ENCODE results near the gene SPTBN5. TPM values are rescaled to one million over a fixed set of nuclear protein-coding genes. Genes with fewer than 3 reads are reported as not detected.

The SPTBN5 gene
- total RNA-seq, 1 experiment from 2014 or later, result 3.2 TPM

- TF ChIP-seq EZH2 (IDR thresholded peaks at IDR 0.05; ENCODE audit: borderline replicate concordance, low read depth, low read length, poor library complexity, severe bottlenecking), result no peak
- TF ChIP-seq CTCF (conservative IDR thresholded peaks at IDR 0.05; ENCODE audit: low read depth, low read length), result no peak
- DNase-seq (ENCODE audit: low spot score), result no peak
These were observed 13.5 kb downstream of the SPTBN5 start for GRCh38 chr15:41880156-41880877.

GRCh38 chr15:41879321-41879845, 14.5 kb downstream of the SPTBN5 start:
- ChIA-PET CTCF (no interaction called here), POLR2A (ENCODE audit: low non-redundant PET) (no interaction called here)
- H3K27me3 ChIP-seq (replicated peaks; ENCODE audit: insufficient read depth, low read depth, low read length, poor library complexity), result no peaks in the 10 kb centered on the region
- BruUV-seq (replicated peaks), result no TSS peak
- no peaks in the 10 kb centered on the region for H3K4me1 ChIP-seq (ENCODE audit: insufficient read depth, low read length, poor library complexity, severe bottlenecking)
- TF ChIP-seq CTCF (conservative IDR thresholded peaks at IDR 0.05; ENCODE audit: low read depth, low read length), result no peak
- no peak for DNase-seq (ENCODE audit: low spot score)
- H3K9me3 ChIP-seq (ENCODE audit: low read depth, low read length, poor library complexity, severe bottlenecking), result no peaks in the 10 kb centered on the region
- H3K36me3 ChIP-seq (ENCODE audit: insufficient read depth, low read length, poor library complexity, severe bottlenecking), result no peaks in the 10 kb centered on the region
- no peak overlapping the region for H3K27ac ChIP-seq (ENCODE audit: low read depth, low read length, poor library complexity, severe bottlenecking)
- H3K4me3 ChIP-seq (ENCODE audit: low read depth, low read length, poor library complexity, severe bottlenecking), result no peak overlapping the region
- intact Hi-C loops (cut with micrococcal nuclease; ENCODE audit: unreplicated experiment), result no loop called here

More at GRCh38 chr15:41880156-41880877, 13.5 kb downstream of the SPTBN5 start:
- no peaks in the 10 kb centered on the region for H3K27me3 ChIP-seq (replicated peaks; ENCODE audit: insufficient read depth, low read depth, low read length, poor library complexity)
- H3K4me1 ChIP-seq (ENCODE audit: insufficient read depth, low read length, poor library complexity, severe bottlenecking), result no peaks in the 10 kb centered on the region
- POLR2A ChIA-PET (ENCODE audit: low non-redundant PET), result no interaction called here
- no peak overlapping the region for H3K4me3 ChIP-seq (ENCODE audit: low read depth, low read length, poor library complexity, severe bottlenecking)
- intact Hi-C loops (cut with micrococcal nuclease; ENCODE audit: unreplicated experiment), result no loop called here
- H3K27ac ChIP-seq (ENCODE audit: low read depth, low read length, poor library complexity, severe bottlenecking), result no peak overlapping the region
- CTCF ChIA-PET, result no interaction called here
- BruUV-seq (replicated peaks), result no TSS peak
- no peaks in the 10 kb centered on the region for H3K36me3 ChIP-seq (ENCODE audit: insufficient read depth, low read length, poor library complexity, severe bottlenecking)
- H3K9me3 ChIP-seq (ENCODE audit: low read depth, low read length, poor library complexity, severe bottlenecking), result no peaks in the 10 kb centered on the region

- no peak overlapping the region for H3K27ac ChIP-seq (ENCODE audit: low read depth, low read length, poor library complexity, severe bottlenecking)
- H3K4me1 ChIP-seq (ENCODE audit: insufficient read depth, low read length, poor library complexity, severe bottlenecking), result no peaks in the 10 kb centered on the region
- no peaks in the 10 kb centered on the region for H3K9me3 ChIP-seq (ENCODE audit: low read depth, low read length, poor library complexity, severe bottlenecking)
- H3K36me3 ChIP-seq (ENCODE audit: insufficient read depth, low read length, poor library complexity, severe bottlenecking), result no peaks in the 10 kb centered on the region
- no peak for DNase-seq (ENCODE audit: low spot score)
- BruUV-seq (replicated peaks), result no TSS peak
- POLR2A ChIA-PET (ENCODE audit: low non-redundant PET), result no interaction called here
- CTCF ChIA-PET, result no interaction called here
- no peak for TF ChIP-seq EZH2 (IDR thresholded peaks at IDR 0.05; ENCODE audit: borderline replicate concordance, low read depth, low read length, poor library complexity, severe bottlenecking)
- TF ChIP-seq CTCF (conservative IDR thresholded peaks at IDR 0.05; ENCODE audit: low read depth, low read length), result no peak
- no peaks in the 10 kb centered on the region for H3K27me3 ChIP-seq (replicated peaks; ENCODE audit: insufficient read depth, low read depth, low read length, poor library complexity)
- intact Hi-C loops (cut with micrococcal nuclease; ENCODE audit: unreplicated experiment), result no loop called here
- H3K4me3 ChIP-seq (ENCODE audit: low read depth, low read length, poor library complexity, severe bottlenecking), result no peak overlapping the region
These were observed 15.5 kb downstream of the SPTBN5 start for GRCh38 chr15:41878355-41878699.

Measured in A673 (cell line).